Fibroblast of the aortic adventitia (primary cell): ENCODE data around the gene SPINK8. TPM values are rescaled to one million over a fixed set of nuclear protein-coding genes. Genes with fewer than 3 reads are reported as not detected.

ENCODE experiments used
- DNase-seq: peaks from one replicate; pipeline ENCODE4 v3.0.0-alpha.2; 2010; ENCODE audit warnings: low read depth
- H3K4me3 ChIP-seq: 2 replicates; pipeline ENCODE4 v1.5.1; 2011; ENCODE audit warnings: low read depth, mild to moderate bottlenecking, control low read depth, low read length, moderate library complexity
- CTCF ChIP-seq: IDR thresholded peaks from 2 replicates; pipeline ENCODE4 v1.5.1; 2011; ENCODE audit warnings: mild to moderate bottlenecking, low read length, control low read depth, inconsistent platforms; ENCODE audit not compliant: insufficient read depth
- total RNA-seq: library from RNA; depleted of rRNA; stranded (reverse); fragments of >200 nt; gene quantifications from 2 replicates; pipeline ENCODE4 v1.2.3, GENCODE V29; 2012; ENCODE audit warnings: low replicate concordance

The SPINK8 gene
- total RNA-seq, 1 donor, result not detected

DNA sequence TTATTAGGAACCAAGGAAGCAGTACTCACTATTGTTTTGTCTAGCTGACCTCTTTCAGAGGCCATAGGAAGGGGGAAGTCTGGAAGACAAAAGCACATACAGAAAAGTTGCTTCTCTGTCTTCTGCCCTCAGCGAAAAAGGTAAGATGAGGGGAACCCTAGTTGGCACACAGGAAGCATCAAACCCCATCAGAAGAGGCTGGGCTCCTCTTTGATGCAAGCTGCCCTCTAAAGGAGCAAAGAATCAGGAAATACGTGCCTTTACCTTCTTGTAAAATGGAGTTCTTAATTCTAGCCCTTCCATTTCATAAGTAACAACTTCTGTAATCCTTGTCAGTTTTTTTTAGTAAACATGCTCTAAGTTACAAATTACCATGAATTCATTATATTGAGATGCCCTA, 12.5 kb downstream of the SPINK8 start:
- DNase-seq, result no peak
- no peak overlapping the region for H3K4me3 ChIP-seq
- no peak for TF ChIP-seq CTCF

GRCh38 chr3:48318713-48319468, 14.6 kb downstream of the SPINK8 start:
- TF ChIP-seq CTCF, result no peak

DNA sequence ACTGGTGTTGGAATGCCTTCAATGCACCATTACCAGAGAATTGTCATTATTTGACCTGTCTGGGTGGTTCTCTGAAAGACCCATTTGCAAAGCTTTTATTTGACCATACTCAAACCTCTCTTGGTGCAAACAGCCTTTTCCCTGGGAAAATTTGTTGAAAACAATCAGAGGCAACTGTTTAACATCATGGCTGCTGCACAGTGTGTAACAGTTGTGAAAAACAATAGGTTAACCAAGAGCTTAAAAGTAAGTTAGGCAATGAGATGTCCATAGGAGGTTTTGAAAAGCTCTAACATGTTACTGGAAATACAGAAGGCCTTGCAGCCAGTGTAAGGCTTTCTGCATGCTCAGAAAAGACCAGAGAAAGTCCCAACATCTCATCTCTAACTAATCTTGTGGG, 18.9 kb downstream of the SPINK8 start:
- TF ChIP-seq CTCF, result no peak
- no peak for DNase-seq
- no peak overlapping the region for H3K4me3 ChIP-seq

More at GRCh38 chr3:48318713-48319468, 14.6 kb downstream of the SPINK8 start:
- no peak overlapping the region for H3K4me3 ChIP-seq
- DNase-seq, result no peak

- no peak for DNase-seq
- no peak overlapping the region for H3K4me3 ChIP-seq
- no peak for TF ChIP-seq CTCF
These were observed 26.5 kb downstream of the SPINK8 start for GRCh38 chr3:48306860-48307530.

DNA sequence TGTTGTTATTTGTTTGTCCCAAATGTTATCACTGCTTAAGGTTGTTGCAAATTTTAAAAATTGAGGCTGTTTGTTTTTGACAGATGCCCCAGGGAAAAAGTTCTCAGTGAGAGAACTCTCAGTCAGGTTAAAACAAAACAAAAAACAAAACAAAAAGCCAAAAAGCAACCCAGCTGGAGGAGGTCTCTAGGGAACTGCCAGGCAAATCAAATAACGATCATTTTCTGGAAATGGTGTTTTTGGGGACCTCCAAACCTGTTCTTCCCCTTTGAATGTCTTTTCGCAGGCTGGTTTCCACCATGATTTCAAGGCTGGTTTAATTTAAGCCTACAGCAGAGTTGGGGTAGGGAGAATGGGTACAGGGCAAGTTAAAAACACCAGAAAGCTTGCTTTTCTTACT, 27.2 kb downstream of the SPINK8 start:
- DNase-seq, result no peak
- no peak overlapping the region for H3K4me3 ChIP-seq
- no peak for TF ChIP-seq CTCF

- no peak overlapping the region for H3K4me3 ChIP-seq
- no peak for DNase-seq
- TF ChIP-seq CTCF, result no peak
These were observed 28.1 kb downstream of the SPINK8 start for GRCh38 chr3:48305396-48305795.
